ENCODE data around the gene GNAS-AS1. TPM values are rescaled to one million over a fixed set of nuclear protein-coding genes. Genes with fewer than 3 reads are reported as not detected.
A peak's percentile ranks its signal among the peaks of the same experiment; 100 is the strongest.

The GNAS-AS1 gene
- total and polyA plus RNA-seq, 10 of the 15 experiments (the other 5 are each of a cell fraction or from before 2014, with no cell fraction given) = 0.06 to 2.7 (median 1.2) TPM

- no peaks in the 10 kb centered on the region for H4K20me1 ChIP-seq (ENCODE audit: control insufficient read depth, insufficient read depth)
- FAIRE-seq (no peak), DNase-seq (ENCODE audit: low read depth, low spot score) (no peak), ATAC-seq (no peak)
- no peak overlapping the region for H3K4me3 ChIP-seq
- ChIA-PET SMC1A (ENCODE audit: uncharacterized antibody, unreplicated experiment) (interaction anchor here (0.8 to 1.3 kb wide), 3 partner anchors 14 to 79 kb away, joined by 3 to 5 read pairs (median 5); no protein-coding TSS in a partner anchor), CTCF (no interaction called here), RAD21 (ENCODE audit: unreplicated experiment) (no interaction called here), POLR2A (no interaction called here)
- in situ Hi-C loops (cut with MboI) (no loop called here), intact Hi-C loops (cut with micrococcal nuclease; ENCODE audit: unreplicated experiment) (no loop called here)
- WGBS (ENCODE audit: insufficient coverage, insufficient replicate concordance, low lambda C conversion rate, missing lambda C conversion rate) = 89% methylated on average over 7 of the region's 7 CpGs
- no peak overlapping the region for H3K9ac ChIP-seq (ENCODE audit: control insufficient read depth, insufficient read depth, low read length)
- peak overlapping the region; percentile 22; the same call in 1 of the 2 replicates for H3K4me2 ChIP-seq (ENCODE audit: control insufficient read depth, insufficient read depth)
- H3K9me3 ChIP-seq (replicated peaks; ENCODE audit: control insufficient read depth, insufficient read depth, low read length) = no peaks in the 10 kb centered on the region
- peaks cover 25% of the 10 kb centered on the region for H3K4me1 ChIP-seq (ENCODE audit: control insufficient read depth, insufficient read depth, low read length)
- H3K27ac ChIP-seq (ENCODE audit: control insufficient read depth, insufficient read depth) = no peak overlapping the region
- H3K79me2 ChIP-seq (ENCODE audit: control insufficient read depth, insufficient read depth, low read length) = peaks cover 85% of the 10 kb centered on the region
- TF ChIP-seq BCL11A (IDR thresholded peaks at IDR 0.05; ENCODE audit: low read depth, low read length) = no peak
- peak; percentile 68; the same call in 1 of the 2 replicates for TF ChIP-seq POLR2AphosphoS2 (IDR thresholded peaks at IDR 0.05; ENCODE audit: low read depth, low read length)
- no peaks in the 10 kb centered on the region for H3K27me3 ChIP-seq (replicated peaks in 1 of 2; ENCODE audit: control insufficient read depth in 2 of 2, insufficient read depth in 2 of 2, low read length in 1 of 2)
- H2AFZ ChIP-seq (ENCODE audit: control insufficient read depth, low read depth, low read length) = no peak overlapping the region
- no TSS peak for BruUV-seq (replicated peaks)
- peaks cover 8 to 54% of the 10 kb centered on the region in 2 experiments for H3K36me3 ChIP-seq (ENCODE audit: control insufficient read depth in 2 of 2, insufficient read depth in 2 of 2, low read length in 1 of 2)
These were observed 49.7 kb upstream of the GNAS-AS1 start for GRCh38 chr20:58900397-58900796.

- ChIA-PET RAD21 (ENCODE audit: unreplicated experiment) (interaction anchor here (0.7 to 1.5 kb wide), 2 partner anchors 8 to 30 kb away, joined by 3 to 6 read pairs; no protein-coding TSS in a partner anchor), POLR2A (interaction anchor here (3.2 kb wide), 1 partner anchor 8 kb away, joined by 15 read pairs; no protein-coding TSS in a partner anchor), SMC1A (ENCODE audit: uncharacterized antibody, unreplicated experiment) (interaction anchor here (3.5 kb wide), 1 partner anchor 7 kb away, joined by 28 read pairs; no protein-coding TSS in a partner anchor), CTCF (no interaction called here)
- H3K9me3 ChIP-seq (replicated peaks; ENCODE audit: control insufficient read depth, insufficient read depth, low read length) = no peaks in the 10 kb centered on the region
- H3K27me3 ChIP-seq (replicated peaks in 1 of 2; ENCODE audit: control insufficient read depth in 2 of 2, insufficient read depth in 2 of 2, low read length in 1 of 2) = no peaks in the 10 kb centered on the region
- no TSS peak for BruUV-seq (replicated peaks)
- H3K4me3 ChIP-seq = no peak overlapping the region
- ATAC-seq (no peak; the same call in 2 of the 3 replicates), DNase-seq (ENCODE audit: low read depth, low spot score) (no peak), FAIRE-seq (no peak)
- intact Hi-C loops (cut with micrococcal nuclease; ENCODE audit: unreplicated experiment) (no loop called here), in situ Hi-C loops (cut with MboI) (no loop called here)
- no peak overlapping the region for H3K9ac ChIP-seq (ENCODE audit: control insufficient read depth, insufficient read depth, low read length)
- peaks cover 26% of the 10 kb centered on the region for H3K4me1 ChIP-seq (ENCODE audit: control insufficient read depth, insufficient read depth, low read length)
- H3K36me3 ChIP-seq (ENCODE audit: control insufficient read depth in 2 of 2, insufficient read depth in 2 of 2, low read length in 1 of 2) = peaks cover 5 to 45% of the 10 kb centered on the region in 2 experiments
- no peak overlapping the region for H2AFZ ChIP-seq (ENCODE audit: control insufficient read depth, low read depth, low read length)
- no peak overlapping the region for H3K4me2 ChIP-seq (ENCODE audit: control insufficient read depth, insufficient read depth)
- H3K27ac ChIP-seq (ENCODE audit: control insufficient read depth, insufficient read depth) = no peak overlapping the region
- H4K20me1 ChIP-seq (ENCODE audit: control insufficient read depth, insufficient read depth) = no peaks in the 10 kb centered on the region
- H3K79me2 ChIP-seq (ENCODE audit: control insufficient read depth, insufficient read depth, low read length) = peaks cover 94% of the 10 kb centered on the region
- WGBS (ENCODE audit: insufficient coverage, insufficient replicate concordance, low lambda C conversion rate, missing lambda C conversion rate) = 94% methylated on average over 10 of the region's 10 CpGs
- TF ChIP-seq BCL11A (IDR thresholded peaks at IDR 0.05; ENCODE audit: low read depth, low read length) = no peak
- no peak for TF ChIP-seq EP300 (IDR thresholded peaks at IDR 0.05; ENCODE audit: borderline replicate concordance in 1 of 2, control insufficient read depth in 1 of 2, low read depth in 2 of 2, low read length in 2 of 2)
- TF ChIP-seq PRDM15 (CRISPR knock-in tag; IDR thresholded peaks at IDR 0.05) = no peak
- TF ChIP-seq FOXM1 (IDR thresholded peaks at IDR 0.05; ENCODE audit: low read depth, low read length) = no peak
- peak; percentile 90 for TF ChIP-seq BCL3 (IDR thresholded peaks at IDR 0.05; ENCODE audit: borderline replicate concordance, insufficient read depth, low read depth, low read length, poor library complexity, severe bottlenecking)
- no peak for TF ChIP-seq HDAC2 (IDR thresholded peaks at IDR 0.05)
These were observed 48.8 kb upstream of the GNAS-AS1 start for GRCh38 chr20:58899512-58899911.
